ENCODE data around the gene CCDC194.

Gene CCDC194

GRCh38 chr19:17405250-17406045, 11.5 kb upstream of the CCDC194 start, which contains the start of gene BST2:
Gene BST2 (minus strand): TSS chr19:17405630. CDS start chr19:17405575, 55 bp downstream.
- DNase-seq = peak; percentile 91 to 98 (median 94)

- peak in 2 of 3 donors; percentile 34 to 45 for DNase-seq
These were observed 10.7 kb upstream of the CCDC194 start for GRCh38 chr19:17404621-17405249.

GRCh38 chr19:17404015-17404414, 10.0 kb upstream of the CCDC194 start:
- DNase-seq = no peak

GRCh38 chr19:17402982-17403855, 9.2 kb upstream of the CCDC194 start:
- peak; percentile 45 to 80 (median 66) for DNase-seq

GRCh38 chr19:17401628-17402027, 7.6 kb upstream of the CCDC194 start:
- no peak for DNase-seq

- DNase-seq = no peak
These were observed 5.0 kb upstream of the CCDC194 start for GRCh38 chr19:17398902-17399527.

- DNase-seq = peak; percentile 57 to 87 (median 80)
These were observed 957 bp upstream of the CCDC194 start for GRCh38 chr19:17394891-17395415.

GRCh38 chr19:17393002-17393401, 994 bp downstream of the CCDC194 start:
- DNase-seq = no peak

GRCh38 chr19:17391371-17392151, 2.4 kb downstream of the CCDC194 start:
- peak; percentile 44 to 56 (median 49) for DNase-seq

GRCh38 chr19:17390665-17391370, 3.2 kb downstream of the CCDC194 start:
- DNase-seq = peak; percentile 94 to 99 (median 96)

GRCh38 chr19:17389957-17390664, 3.9 kb downstream of the CCDC194 start:
- peak in 1 of 3 donors; percentile 19 for DNase-seq

GRCh38 chr19:17389288-17389687, 4.7 kb downstream of the CCDC194 start:
- no peak for DNase-seq

GRCh38 chr19:17385878-17386611, 8.0 kb downstream of the CCDC194 start:
- peak; percentile 67 to 85 (median 73) for DNase-seq

GRCh38 chr19:17380426-17381138, 13.4 kb downstream of the CCDC194 start:
- DNase-seq = no peak

- no peak for DNase-seq
These were observed 14.8 kb downstream of the CCDC194 start for GRCh38 chr19:17379221-17379631.

- no peak for DNase-seq
These were observed 15.7 kb downstream of the CCDC194 start for GRCh38 chr19:17378271-17378670.

- peak in 2 of 3 donors; percentile 23 to 45 for DNase-seq
These were observed 16.9 kb downstream of the CCDC194 start, which contains the start of gene PLVAP for GRCh38 chr19:17376935-17377600. Gene PLVAP (minus strand): TSS chr19:17377342. CDS start chr19:17377288, 54 bp downstream.

GRCh38 chr19:17370026-17370587, 23.9 kb downstream of the CCDC194 start:
- peak; percentile 86 to 96 (median 91) for DNase-seq
